NCI-H2081 (cell line): Measurements from ENCODE around the gene ZNF680.
A peak's percentile ranks its signal among the peaks of the same experiment; 100 is the strongest.
"Not testable (repeated sequence)": the region's sequence is repeated elsewhere in the genome, so short reads cannot be mapped to it uniquely, and the experiment has no call there.

Experiments
- DNase-seq, 2 experiments: peaks; one replicate each; lab custom pipeline; 2025; lab: John Stamatoyannopoulos, UW

ZNF680 gene

DNA sequence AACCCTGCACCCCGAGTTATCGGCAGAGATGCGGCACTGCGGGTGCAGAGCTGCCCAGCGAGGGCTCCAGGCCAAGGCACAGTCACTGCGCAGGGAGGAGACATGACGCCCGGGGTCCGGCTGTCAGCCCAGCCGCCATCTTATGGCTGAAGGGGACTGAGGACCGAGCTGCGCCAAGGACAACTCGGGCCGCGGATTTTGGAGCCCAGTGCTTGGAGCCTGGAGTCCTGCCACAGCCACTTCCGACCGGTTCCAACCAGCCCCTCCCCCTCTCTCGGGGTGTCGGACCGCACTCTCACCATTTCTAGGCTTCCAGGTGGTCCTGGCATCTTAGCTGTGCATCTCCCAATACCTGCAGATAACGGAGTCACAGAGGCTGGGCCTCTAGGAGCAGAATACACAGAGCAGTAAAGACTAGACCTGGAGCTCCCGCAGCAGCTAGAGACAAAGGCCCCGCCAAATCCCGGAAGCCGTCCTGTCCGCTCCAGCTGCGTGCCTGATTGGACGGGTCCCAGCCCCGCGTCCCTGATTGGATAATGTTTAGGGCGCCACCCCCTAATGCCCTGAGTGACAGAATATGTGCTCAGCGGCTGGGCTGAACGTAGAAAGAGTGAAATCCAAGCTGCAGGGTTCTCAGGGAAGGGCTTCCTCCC lies at the start of gene ZNF680:
ZNF680 (minus strand) TSS at position 446 of the 653 bp plus-strand sequence; CDS start at position 329, 117 bp downstream.
- DNase-seq = peak; percentile 98 to 99

DNA sequence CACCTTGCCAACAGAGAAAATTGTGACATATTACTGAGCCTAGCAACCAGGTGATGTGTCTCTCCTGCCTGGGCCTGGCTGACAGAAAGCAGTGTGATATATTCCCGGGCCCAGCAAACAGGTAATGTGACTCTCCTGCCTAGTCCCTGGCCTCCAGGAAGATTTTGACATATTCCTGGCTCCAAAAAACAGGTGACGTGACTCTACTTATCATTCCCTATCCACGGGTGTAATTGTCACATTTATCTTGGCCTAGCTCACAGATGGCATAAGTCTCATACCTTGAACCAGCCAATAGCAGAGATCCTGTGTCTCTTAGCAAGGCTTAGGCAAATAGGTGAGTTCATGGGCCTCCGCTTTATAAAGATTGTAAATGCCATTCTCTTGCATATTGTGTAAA lies 49.6 kb upstream of the ZNF680 start:
- no peak for DNase-seq

- no peak for DNase-seq
Observed at GRCh38 chr7:64611717-64612116, 48.8 kb upstream of the ZNF680 start.

DNA sequence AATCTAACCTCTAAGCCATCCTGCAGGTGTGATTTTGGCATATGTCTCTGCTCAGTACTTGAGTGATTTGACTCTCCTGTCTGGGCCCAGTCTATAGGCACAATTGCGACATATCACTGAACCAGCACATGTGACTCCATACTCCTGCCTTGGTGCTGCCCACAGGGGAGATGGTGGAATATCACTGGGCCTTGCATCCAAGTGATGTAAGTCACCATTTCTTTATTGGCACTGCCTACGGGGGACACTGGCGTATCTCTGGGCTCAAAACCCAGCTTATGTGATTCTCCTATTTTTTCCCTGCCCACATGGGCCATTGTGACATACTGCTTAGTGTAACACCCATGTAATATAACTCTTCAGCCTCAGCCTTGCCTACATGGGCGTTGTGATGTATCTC lies 48.1 kb upstream of the ZNF680 start:
- no peak for DNase-seq

GRCh38 chr7:64608116-64608910 lies 45.4 kb upstream of the ZNF680 start:
- no peak for DNase-seq

DNA sequence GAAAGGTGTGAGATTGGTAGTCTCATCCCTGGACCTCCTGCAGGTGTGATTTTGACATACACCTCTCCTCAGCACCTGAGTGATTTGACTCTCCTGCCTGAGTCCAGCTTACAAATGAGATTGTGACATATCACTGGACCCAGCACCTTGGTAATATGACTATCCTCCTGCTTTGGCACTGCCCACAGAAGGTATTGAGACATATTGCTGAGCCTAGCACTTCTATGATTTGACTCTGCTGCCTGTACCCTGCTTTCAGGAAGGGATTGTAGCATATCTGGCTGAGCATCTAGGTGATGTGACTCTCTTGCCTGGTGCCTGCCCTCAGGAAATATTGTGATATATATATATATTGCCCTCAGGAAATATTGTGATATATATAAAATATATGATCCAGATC lies 43.5 kb upstream of the ZNF680 start:
- DNase-seq = no peak

DNA sequence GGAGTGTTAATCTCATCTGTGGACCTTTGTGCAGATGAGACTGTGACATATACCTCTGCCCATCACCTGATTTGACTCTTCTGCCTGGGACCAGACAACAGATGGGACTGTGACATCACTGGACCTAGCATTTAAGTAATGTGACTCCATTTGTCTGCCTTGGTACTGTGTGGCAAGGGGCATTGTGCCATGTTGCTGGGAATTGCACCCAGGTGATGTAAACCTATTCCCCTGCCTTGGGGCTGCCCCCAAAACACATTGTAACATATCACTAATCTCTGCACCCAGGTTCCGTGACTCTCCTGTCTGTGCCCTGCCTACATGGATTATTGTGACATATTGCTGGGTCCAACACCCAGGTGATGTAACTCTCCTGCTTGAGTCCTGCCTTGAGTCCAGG lies 40.4 kb upstream of the ZNF680 start:
- no peak for DNase-seq

DNA sequence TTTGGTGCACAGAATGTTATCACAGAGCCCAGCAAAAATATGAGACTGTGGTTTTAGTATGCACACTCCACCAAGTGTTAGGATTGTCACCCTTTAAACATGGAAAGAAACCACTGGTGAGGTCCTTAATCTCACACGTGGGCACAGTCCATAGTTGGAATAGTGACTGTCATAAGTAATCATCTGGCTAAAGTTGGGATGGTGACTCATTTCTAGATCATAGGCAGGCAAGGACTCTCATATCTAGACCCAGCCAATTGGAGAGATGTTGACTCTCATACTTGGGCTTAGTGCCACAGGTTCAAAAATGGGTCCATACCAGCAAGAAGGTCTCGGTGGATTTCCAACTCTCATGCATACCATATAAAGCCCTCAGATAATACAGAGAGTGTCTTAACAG lies 39.6 kb upstream of the ZNF680 start:
- no peak for DNase-seq

DNA sequence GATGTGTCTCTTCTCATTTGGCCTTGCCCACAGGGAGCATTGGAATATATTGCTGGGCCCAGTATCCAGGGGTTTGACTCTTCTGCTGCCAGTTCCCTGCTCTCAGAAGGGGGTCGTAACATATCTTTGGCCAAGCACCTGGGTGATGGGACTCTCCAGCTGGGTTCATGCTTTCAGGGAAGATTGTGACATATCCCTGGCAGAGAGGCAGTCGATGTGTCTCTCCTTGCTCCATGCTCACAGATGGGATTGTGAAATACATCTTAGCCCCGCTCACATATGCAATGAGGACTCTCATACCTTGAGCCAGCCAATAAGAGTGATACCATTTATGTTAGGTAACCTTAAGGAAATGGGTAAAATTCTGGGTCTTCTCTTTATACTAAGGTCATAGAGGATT lies 39.2 kb upstream of the ZNF680 start:
- no peak for DNase-seq

DNA sequence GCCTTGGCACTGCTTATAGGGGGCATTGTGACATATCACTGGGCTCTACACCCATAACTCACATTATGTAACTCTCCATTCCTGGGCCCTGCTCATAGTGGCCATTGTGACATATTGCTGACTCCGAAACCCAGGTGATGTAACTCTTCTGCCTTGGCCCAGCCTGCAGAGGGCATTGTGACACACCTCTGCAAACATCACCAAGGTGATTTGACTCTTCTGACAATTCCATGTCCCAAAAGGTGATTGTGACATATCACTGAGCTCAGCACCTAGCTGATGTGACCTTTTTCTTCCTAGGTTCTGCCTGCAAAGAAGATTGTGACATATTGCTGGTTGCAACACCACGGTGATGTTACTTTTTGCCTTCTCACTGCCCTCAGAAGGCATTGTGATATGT lies 36.5 kb upstream of the ZNF680 start:
- no peak for DNase-seq

DNA sequence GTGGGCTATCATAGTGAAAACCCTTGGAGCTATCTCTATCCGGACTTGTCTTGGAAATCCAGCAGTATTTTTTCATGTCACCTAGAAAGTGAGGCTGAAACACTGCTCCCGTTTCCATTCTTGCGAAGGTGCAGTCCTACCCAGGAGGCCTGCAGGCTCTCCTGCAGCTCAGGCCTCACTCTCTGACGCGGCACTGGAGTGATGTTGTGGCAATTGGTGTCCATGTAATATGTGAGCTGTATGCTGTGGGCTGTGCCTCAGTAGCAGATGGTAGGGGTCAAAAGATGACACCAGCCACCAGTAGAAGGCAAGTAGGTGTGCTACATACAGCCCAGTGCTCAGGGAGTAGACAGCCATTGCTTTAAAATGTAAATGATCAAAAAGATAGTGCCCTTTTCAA lies 28.1 kb upstream of the ZNF680 start:
- no peak for DNase-seq

- DNase-seq = no peak
Observed at GRCh38 chr7:64581926-64582894, 19.3 kb upstream of the ZNF680 start.

- no peak for DNase-seq
Observed at GRCh38 chr7:64581391-64581790, 18.5 kb upstream of the ZNF680 start.

DNA sequence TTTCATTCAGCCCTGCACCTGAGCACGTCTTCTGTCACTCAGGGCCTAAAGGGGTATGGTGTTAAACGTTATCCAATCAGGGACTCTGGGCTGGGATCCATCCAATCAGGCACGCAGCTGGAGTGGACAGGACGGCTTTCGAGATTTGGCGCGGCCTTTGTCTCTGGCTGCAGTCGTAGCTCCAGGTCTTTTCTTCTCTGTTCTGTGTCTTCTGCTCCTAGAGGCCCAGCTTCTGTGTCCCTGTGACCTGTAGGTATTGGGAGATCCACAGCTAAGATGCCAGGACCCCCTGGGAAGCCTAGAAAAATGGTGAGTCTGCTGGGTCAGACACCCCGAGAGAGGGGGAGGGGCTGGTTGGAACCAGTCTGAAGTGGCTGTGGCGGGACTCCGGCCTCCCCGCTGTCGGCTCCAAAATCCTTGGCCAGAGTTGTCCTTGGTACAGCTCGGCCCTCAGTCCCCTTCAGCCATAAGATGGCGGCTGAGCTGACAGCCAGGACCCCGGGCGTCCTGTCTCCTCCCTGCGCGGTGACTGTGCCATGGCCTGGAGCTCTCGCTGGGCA lies 11.7 kb upstream of the ZNF680 start:
- DNase-seq = no peak

DNA sequence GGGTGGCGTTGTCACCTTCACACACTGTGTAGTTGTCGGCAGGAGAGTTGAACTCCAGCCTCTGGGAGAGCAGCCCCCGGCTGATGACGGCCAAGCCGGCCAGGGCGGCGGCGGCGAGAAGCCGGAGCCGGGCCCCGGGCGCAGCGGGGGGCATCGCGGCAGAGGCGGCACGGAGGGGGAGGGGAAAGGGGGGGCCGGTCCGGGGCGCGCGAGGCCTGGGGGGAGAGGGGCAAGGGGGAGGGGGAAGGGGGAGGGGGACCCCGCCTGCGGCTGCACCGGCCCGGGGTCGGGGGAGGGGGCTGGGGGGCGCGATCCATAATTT lies 7.4 kb upstream of the ZNF680 start:
- DNase-seq = not testable (repeated sequence)

DNA sequence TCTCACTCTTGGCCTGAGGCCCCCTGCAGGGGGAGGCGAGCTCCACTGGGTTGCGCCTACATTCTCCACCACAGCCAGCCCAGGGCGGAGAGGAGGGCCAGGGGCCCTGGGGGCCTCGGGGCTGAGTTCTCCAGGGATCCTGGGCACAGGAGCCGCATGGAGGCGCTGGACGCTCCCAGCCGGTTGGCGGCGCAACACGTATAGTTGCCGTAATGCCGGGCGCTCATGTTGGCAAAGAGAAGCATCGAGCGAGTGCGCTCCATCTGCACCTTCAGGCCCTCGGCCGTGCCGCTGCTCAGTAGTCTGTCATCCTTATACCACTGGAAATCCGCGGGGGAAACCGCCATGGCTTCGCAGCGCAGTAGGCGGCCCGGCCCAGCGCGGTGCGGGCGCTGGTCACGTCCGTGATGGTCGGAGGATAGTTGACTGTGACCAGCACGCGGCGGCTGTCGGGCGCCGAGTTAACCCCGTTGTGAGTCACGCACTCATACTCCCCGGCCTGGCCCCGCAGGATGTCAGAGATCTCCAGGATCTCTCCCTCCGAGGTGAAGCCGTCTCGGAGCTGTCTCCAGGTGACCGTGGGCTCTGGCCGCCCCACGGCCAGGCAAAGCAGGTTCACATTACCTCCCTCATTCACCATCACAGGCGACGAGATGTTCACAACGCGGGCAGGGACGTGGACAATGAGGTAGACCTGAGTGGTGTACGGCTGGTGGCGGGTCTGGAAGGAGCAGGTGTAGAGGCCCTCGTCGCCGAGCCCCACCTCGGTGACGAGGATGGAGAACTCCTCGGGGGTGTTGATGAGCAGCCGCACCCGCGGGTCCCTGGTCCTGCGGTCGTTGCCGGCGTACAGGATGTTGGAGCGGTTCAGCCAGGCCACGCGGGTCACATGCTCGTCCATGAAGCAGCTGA lies 6.8 kb upstream of the ZNF680 start:
- not testable (repeated sequence) for DNase-seq

DNA sequence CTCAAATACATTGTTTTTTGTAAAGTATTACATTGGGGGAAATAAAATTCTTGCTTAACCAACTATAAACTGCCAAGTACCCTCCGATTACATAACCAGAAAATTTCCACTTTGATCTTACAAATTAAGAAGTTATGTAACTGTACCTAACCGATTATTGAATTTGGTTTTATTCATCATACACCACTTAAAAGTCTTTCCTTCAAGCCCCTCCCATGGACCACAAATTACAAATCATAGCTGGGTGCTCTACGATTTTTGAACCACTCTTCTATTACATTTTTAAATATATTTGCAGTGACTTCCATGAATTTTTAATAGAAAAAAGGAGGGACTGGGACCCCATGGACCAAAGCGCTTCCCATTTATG lies 630 bp downstream of the ZNF680 start:
- DNase-seq = no peak

GRCh38 chr7:64559206-64559605 lies 3.7 kb downstream of the ZNF680 start:
- no peak for DNase-seq

DNA sequence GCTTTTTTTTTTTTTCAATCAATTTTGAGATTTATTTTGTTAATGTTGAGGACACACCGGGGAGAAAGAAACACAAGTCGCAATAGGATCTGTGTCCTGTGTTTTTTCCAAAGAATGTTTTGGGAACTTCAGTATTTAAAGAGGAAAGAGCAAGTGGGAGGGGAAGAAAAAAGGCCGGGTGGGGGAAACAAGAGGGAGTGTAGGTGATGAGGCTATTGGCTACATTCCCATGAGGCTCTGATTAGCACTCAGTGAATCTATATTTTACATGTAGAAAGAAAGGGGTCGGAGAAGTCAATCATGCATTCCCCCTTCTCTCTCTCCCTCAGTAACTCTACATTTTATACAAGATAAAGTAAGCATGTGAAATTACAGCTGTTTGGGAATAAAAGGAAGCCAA lies 4.1 kb downstream of the ZNF680 start:
- DNase-seq = peak in 1 of 2 experiments; percentile 8

DNA sequence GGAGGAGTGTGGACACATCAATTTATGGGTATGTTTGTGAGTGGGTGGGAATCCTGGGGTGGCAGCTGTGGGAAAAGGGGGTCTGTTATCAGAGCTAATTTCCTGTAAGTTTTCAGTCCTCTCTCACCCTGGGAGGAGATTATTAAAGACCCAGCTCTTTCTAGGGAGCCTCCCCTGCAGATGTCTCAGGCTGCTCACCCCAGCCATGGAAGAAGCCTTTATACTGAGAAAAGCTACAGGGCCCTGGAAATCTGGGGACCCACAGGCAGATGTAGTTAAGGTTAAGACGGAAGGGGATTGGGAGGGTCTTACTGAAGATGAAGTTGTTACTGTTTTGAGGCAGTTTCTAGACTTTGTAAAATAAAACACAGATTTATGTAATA lies 4.6 kb downstream of the ZNF680 start:
- no peak for DNase-seq

- peak in 1 of 2 experiments; percentile 6 for DNase-seq
Observed at GRCh38 chr7:64557601-64558322, 5.1 kb downstream of the ZNF680 start.
